Ovary (tissue), 9 donors: ENCODE measurements around the gene PHLDB3. TPM values are rescaled to one million over a fixed set of nuclear protein-coding genes. Genes with fewer than 3 reads are reported as not detected.
"Not testable (repeated sequence)": the region's sequence is repeated elsewhere in the genome, so short reads cannot be mapped to it uniquely, and the experiment has no call there.

Source experiments
- DNase-seq, 5 donors: peaks; one replicate each; pipeline ENCODE4 v3.0.0-alpha.2; 2019 to 2020
- H3K27ac ChIP-seq, 2 donors: fragments of 200-600 bp; one replicate each; pipeline versions ENCODE4 v1.5.1 to v1.8.0; 2019 to 2022
- H3K27me3 ChIP-seq: fragments of 200-600 bp; one replicate; pipeline ENCODE4 v1.8.0; 2022
- H3K36me3 ChIP-seq: fragments of 200-600 bp; sonication (generic); one replicate; pipeline ENCODE4 v1.5.1; 2019
- H3K4me1 ChIP-seq: one replicate; pipeline ENCODE4 v1.8.1; 2013; ENCODE audit warnings: mild to moderate bottlenecking, moderate library complexity; ENCODE audit not compliant: insufficient read depth
- H3K4me3 ChIP-seq: fragments of 200-600 bp; sonication (generic); one replicate; pipeline ENCODE4 v1.5.1; 2017
- H3K9me3 ChIP-seq, 2 donors: fragments of 200-600 bp in 1 of 2; sonication (generic) in 1 of 2; one replicate each; pipeline versions ENCODE4 v1.5.1 to v1.8.1; 2013 to 2019; ENCODE audit warnings: mild to moderate bottlenecking in 1 of 2, moderate library complexity in 1 of 2
- EP300 ChIP-seq: sonication (generic); formaldehyde crosslinking; IDR thresholded peaks from one replicate; pipeline ENCODE4 v1.6.1; 2017; ENCODE audit warnings: antibody characterized with exemption
- POLR2A ChIP-seq: fragments of 450-650 bp; IDR thresholded peaks from one replicate; pipeline ENCODE4 v1.6.1; 2017; ENCODE audit warnings: antibody characterized with exemption, mild to moderate bottlenecking, moderate library complexity
- WGBS, 3 donors: extraction: QIAGEN DNeasy Blood & Tissue Kit in 1 of 3; methylation state at CpG; one replicate each; pipeline versions ENCODE4 v1.1.5 to v1.1.7; 2013 to 2017; 5-methylcytosine and 5-hydroxymethylcytosine counted together
- intact Hi-C, 4 donors: fragments of 100-400 bp; cut with DNase I; formaldehyde crosslinking; loops; one replicate each; pipeline versions ENCODE4 v1.11.0 to v1.15.1; 2022 to 2023
- polyA plus RNA-seq, 2 donors: library from polyadenylated mRNA; stranded (reverse); fragments of 200-250 nt in 1 of 2; fragments of 350-450 nt in 1 of 2; fragmentation: Illumina TruSeq in 1 of 2; extraction: RNeasy Lipid Tissue Mini Kit (QIAGEN cat#74804) in 1 of 2; gene quantifications; one replicate each; pipeline ENCODE4 v1.2.3, GENCODE V29; 2013 to 2014
- total RNA-seq, 7 donors: library from RNA; depleted of rRNA in 2 of 7; stranded (reverse); fragments of >200 nt in 2 of 7; fragmentation: NEBNext Ultra II Directional in 3 of 7; extraction: Animal tissue kit (Norgen Biotek cat#: 25700) in 3 of 7; gene quantifications; one replicate each; pipeline versions ENCODE4 v1.1.0 to v1.2.4, GENCODE V29; 2016 to 2023
- TF ChIP-seq, protein P1 (sequence below), 3 donors: fragments of 450-650 bp in 2 of 3; fragments of 200-600 bp in 1 of 3; IDR thresholded peaks; one replicate each; pipeline versions ENCODE4 v1.5.1 to v1.8.0; 2016 to 2022; ENCODE audit warnings: antibody characterized with exemption in 3 of 3, mild to moderate bottlenecking in 1 of 3
- donor health status: DM: no; HTN: no; CAD: no; lungs with moderate emphysema.
- donor health status: DM: no; HTN: no; CAD: no.
- donor health status: Bipolar disorder and iron deficiency.
- donor health status: DM: yes; HTN: yes; CAD: no.
- donor health status: DM: no; HTN: no; CAD: no.
- donor health status: DM: yes; HTN: yes; CAD: no.

PHLDB3 gene
- total and polyA plus RNA-seq, 9 donors: 1.4 to 29.7 (median 20.6) TPM

DNA sequence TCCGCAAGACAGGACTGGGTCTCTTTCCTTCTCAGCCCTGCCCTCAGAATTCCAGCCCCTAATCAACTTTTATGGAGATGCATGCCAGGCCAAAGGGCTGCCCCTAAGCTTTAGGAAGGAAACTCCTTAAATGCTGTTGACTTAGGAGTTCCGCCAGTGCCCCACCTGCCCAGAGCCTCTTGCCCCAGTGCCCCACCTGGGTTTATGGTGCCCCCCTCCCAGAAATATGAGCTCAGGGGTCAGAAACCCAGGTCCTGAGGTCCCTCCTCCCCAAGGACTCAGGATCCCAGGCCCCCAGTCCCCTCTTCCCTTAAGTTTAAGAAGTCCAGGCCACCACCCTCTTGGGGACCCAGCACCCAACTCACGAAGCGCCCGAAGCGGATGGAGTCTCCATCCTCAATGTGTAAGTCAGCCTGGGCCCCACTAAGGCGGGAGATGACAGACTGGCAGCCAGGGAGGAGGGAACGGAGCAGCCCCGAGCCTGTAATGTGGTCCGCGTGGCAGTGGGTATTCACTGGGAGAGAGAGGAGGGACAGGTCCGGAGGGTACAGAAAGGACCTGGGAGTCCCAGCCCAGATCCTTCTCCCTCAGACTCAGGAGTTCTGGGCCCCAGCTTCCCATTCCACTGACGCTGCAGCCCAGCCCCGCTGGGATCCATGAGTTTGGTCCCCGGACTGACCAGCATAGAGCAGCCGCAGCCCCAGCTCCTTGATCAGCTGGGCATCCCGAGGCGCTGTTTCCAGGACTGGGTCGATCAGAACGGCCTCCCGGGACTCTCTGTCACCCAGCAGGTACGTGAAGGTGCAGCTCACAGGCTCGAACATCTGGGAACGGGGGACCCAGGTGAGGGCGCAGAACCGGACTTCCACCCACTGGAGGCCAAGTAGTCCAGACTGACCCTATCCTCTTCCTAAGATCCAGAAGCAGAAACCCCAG, 21.6 kb upstream of the PHLDB3 start:
- 5 to 6% (median 5%) methylated on average over 17 to 26 of the region's 26 CpGs for WGBS, 3 donors
- H3K9me3 ChIP-seq: no peaks in the 10 kb centered on the region
- H3K27ac ChIP-seq: peak overlapping the region; percentile 54 to 72
- no peaks in the 10 kb centered on the region for H3K27me3 ChIP-seq
- TF ChIP-seq EP300: no peak
- TF ChIP-seq POLR2A: no peak
- TF ChIP-seq, protein P1, sequence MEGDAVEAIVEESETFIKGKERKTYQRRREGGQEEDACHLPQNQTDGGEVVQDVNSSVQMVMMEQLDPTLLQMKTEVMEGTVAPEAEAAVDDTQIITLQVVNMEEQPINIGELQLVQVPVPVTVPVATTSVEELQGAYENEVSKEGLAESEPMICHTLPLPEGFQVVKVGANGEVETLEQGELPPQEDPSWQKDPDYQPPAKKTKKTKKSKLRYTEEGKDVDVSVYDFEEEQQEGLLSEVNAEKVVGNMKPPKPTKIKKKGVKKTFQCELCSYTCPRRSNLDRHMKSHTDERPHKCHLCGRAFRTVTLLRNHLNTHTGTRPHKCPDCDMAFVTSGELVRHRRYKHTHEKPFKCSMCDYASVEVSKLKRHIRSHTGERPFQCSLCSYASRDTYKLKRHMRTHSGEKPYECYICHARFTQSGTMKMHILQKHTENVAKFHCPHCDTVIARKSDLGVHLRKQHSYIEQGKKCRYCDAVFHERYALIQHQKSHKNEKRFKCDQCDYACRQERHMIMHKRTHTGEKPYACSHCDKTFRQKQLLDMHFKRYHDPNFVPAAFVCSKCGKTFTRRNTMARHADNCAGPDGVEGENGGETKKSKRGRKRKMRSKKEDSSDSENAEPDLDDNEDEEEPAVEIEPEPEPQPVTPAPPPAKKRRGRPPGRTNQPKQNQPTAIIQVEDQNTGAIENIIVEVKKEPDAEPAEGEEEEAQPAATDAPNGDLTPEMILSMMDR (IDR thresholded peaks at IDR 0.05): no peak
- H3K4me1 ChIP-seq: peaks cover 6% of the 10 kb centered on the region
- no peaks in the 10 kb centered on the region for H3K36me3 ChIP-seq
- peak overlapping the region; percentile 87 for H3K4me3 ChIP-seq
- peak in 3 of 5 donors; percentile 37 to 42 (median 40) for DNase-seq
- intact Hi-C loops: loop anchor here in 1 of 4 donors (5.0 kb wide), 1 partner anchor 64 kb away; no protein-coding TSS in a partner anchor

DNA sequence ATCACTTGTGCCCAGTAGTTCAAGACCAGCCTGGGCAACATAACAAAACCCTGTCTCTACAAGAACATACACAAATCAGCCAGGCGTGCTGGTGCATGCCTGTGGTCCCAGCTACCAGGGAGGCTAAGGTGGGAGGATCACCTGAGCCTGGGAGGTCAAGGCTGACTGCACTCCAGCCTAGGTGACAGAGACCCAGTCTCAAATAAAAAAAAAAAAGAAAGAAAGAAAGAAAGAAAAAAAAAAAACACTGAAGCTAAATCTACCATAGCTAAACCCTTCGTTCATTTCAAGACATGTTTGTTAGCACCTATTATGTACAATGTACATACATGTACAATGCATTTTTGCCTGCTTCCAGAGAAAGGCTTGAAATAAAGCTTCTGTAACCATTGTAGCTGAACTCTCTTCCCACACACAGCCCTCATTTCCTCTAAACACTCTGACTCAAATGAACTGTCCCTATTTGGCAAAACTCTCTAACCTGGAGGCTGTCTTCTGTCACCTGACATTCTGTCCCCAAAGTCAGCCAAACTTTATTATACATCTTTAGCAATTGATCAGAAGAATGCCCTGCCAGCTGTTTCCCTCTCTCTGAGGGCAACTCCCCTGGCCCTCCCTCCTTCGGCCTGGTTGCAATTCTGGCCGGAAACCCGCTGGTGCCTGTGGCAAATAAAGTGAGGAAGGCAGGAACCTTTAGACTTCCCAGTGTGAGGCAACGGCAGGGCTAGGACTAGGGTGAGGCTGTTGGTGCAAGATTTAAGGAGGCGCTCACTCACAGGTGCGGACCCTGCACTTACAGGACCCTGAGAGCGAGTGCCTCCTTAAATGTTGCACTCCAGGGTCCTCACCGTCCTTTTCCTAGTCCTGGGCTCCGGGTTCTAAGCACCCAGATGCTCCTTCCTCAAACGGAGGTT, 20.6 kb upstream of the PHLDB3 start:
- no peaks in the 10 kb centered on the region for H3K9me3 ChIP-seq
- intact Hi-C loops: loop anchor here in 1 of 4 donors (5.0 kb wide), 1 partner anchor 63 kb away; no protein-coding TSS in a partner anchor
- 16 to 26% (median 20%) methylated on average over 12 of the region's 12 CpGs for WGBS, 3 donors
- TF ChIP-seq EP300 (no peak), POLR2A (no peak)
- TF ChIP-seq, protein P1 (IDR thresholded peaks at IDR 0.05): no peak
- no peaks in the 10 kb centered on the region for H3K27me3 ChIP-seq
- H3K4me3 ChIP-seq: peak overlapping the region; percentile 87
- H3K27ac ChIP-seq: peak overlapping the region; percentile 43 to 54
- peak; percentile 38 to 57 (median 43) for DNase-seq
- no peaks in the 10 kb centered on the region for H3K36me3 ChIP-seq
- peaks cover 6% of the 10 kb centered on the region for H3K4me1 ChIP-seq

DNA sequence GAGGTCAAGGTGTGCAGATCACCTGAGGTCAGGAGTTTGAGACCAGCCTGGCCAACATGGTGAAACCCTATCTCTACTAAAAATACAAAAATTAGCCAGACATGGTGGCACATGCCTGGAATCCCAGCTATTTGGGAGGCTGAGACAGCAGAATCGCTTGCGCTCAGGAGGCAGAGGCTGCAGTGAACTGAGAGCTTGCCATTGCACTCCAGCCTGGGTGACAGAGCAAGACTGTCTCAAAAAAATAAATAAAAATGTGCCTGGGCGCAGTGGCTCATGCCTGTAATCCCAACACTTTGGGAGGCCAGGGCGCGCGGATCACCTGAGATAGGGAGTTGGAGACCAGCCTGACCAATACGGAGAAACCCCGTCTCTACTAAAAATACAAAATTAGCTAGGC, 19.1 kb upstream of the PHLDB3 start:
- H3K36me3 ChIP-seq, H3K4me3 ChIP-seq, intact Hi-C loops, H3K27ac ChIP-seq, H3K27me3 ChIP-seq, H3K4me1 ChIP-seq, DNase-seq, H3K9me3 ChIP-seq: not testable (repeated sequence)
- WGBS, 3 donors: 94 to 98% (median 97%) methylated on average over 8 of the region's 8 CpGs

DNA sequence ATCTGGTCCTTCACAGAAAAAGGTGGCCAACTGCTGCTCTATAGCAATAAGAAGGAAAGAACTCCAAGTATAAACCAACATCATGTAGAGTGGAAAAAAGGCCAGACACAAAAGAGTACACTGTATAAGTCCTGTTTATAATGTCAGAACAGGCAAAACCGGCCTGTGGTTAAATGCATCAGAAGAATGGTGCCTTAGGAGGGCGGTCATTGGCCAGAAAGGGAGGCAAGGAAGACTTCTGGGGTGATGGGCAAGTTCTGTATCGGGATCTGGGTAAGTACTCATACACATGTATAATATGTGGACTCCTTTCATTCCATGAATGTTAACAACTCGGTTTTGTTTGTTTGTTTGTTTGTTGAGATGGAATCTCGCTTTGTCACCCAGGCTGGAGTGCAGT, 18.4 kb upstream of the PHLDB3 start:
- TF ChIP-seq, protein P1 (IDR thresholded peaks at IDR 0.05): no peak
- TF ChIP-seq POLR2A: no peak
- no peak for TF ChIP-seq EP300
- peaks cover 6% of the 10 kb centered on the region for H3K4me1 ChIP-seq
- H3K4me3 ChIP-seq: no peak overlapping the region
- H3K36me3 ChIP-seq: no peaks in the 10 kb centered on the region
- DNase-seq: no peak
- intact Hi-C loops: no loop called here
- WGBS, 3 donors: 78 to 84% (median 81%) methylated on average over 5 of the region's 5 CpGs
- no peaks in the 10 kb centered on the region for H3K9me3 ChIP-seq
- no peak overlapping the region for H3K27ac ChIP-seq
- H3K27me3 ChIP-seq: no peaks in the 10 kb centered on the region
